Lower leg skin (tissue), 4 donors: ENCODE data around the gene NCKAP5. TPM values are rescaled to one million over a fixed set of nuclear protein-coding genes. Genes with fewer than 3 reads are reported as not detected.

ENCODE experiments used
- DNase-seq, 2 donors: peaks; one replicate each; pipeline ENCODE4 v3.0.0-alpha.2; 2019; ENCODE audit warnings: low spot score in 2 of 2
- H3K4me3 ChIP-seq: fragments of 200-600 bp; sonication (generic); 2 replicates; pipeline ENCODE4 v1.5.1; 2017; ENCODE audit warnings: mild to moderate bottlenecking, low read depth; ENCODE audit not compliant: poor library complexity, severe bottlenecking
- CTCF ChIP-seq, 3 donors: fragments of 450-650 bp; IDR thresholded peaks; one replicate each; pipeline ENCODE4 v1.5.1; 2016; ENCODE audit warnings: antibody characterized with exemption in 3 of 3, mild to moderate bottlenecking in 3 of 3, moderate library complexity in 2 of 3
- POLR2A ChIP-seq, 2 donors: fragments of 450-650 bp; IDR thresholded peaks; one replicate each; pipeline ENCODE4 v1.6.1; 2016 to 2017; ENCODE audit warnings: antibody characterized with exemption in 2 of 2, mild to moderate bottlenecking in 1 of 2, moderate library complexity in 1 of 2
- WGBS, 2 donors: methylation state at CpG; one replicate each; pipeline ENCODE4 v1.1.5; 2018; 5-methylcytosine and 5-hydroxymethylcytosine counted together
- intact Hi-C: fragments of 100-400 bp; cut with DNase I; formaldehyde crosslinking; loops from one replicate; pipeline ENCODE4 v1.15.0; 2023; ENCODE audit warnings: low total_unique reads
- total RNA-seq, 4 donors: library from RNA; depleted of rRNA; stranded (reverse); fragments of >200 nt; gene quantifications; one replicate each; pipeline ENCODE4 v1.1.0, GENCODE V29; 2016

NCKAP5 gene
- total RNA-seq, 4 donors from 2014 or later: 2.0 to 5.1 (median 3.6) TPM

DNA sequence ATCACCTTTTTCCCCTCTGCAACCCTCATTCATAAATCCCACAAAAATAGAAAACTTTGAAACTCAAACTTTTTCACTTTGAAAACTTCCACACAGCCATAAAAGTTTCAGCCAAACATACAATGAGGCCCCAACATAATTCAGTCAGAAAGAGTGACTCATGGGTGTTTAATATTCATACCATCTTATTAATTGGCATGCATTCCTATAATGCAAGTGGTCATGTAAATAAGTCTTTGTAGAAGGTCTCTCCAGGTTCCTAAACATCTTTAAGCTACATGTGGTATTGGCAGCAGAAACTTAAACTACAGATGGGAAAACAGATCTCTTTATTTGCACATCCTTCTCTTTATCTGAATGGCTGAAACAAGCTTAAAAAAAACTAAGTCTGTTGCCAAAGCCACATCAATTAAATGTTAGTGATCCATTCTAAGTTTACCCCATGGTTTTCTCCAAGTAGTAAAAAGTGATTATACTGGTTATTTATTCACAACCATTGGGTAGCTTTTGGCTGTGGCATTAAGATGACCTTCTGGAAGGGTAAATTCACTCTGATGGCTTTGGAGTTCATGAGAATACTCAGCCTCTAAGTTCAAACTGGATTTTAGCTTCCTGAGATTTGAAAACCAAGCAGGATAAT is 828.1 kb downstream of the NCKAP5 start:
- no peak for DNase-seq
- no peak overlapping the region for H3K4me3 ChIP-seq
- intact Hi-C loops: no loop called here
- TF ChIP-seq CTCF (IDR thresholded peaks at IDR 0.05) (no peak), POLR2A (IDR thresholded peaks at IDR 0.05) (no peak)

- TF ChIP-seq CTCF (IDR thresholded peaks at IDR 0.05): no peak
- no peak for TF ChIP-seq POLR2A (IDR thresholded peaks at IDR 0.05)
- H3K4me3 ChIP-seq: no peak overlapping the region
- no peak for DNase-seq
- WGBS, 2 donors: 54 to 67% methylated on average over 1 of the region's 1 CpG
- intact Hi-C loops: no loop called here
Measured at GRCh38 chr2:132738223-132738622, 830.0 kb downstream of the NCKAP5 start.

- no peak overlapping the region for H3K4me3 ChIP-seq
- intact Hi-C loops: no loop called here
- no peak for DNase-seq
- WGBS, 2 donors: 78 to 91% methylated on average over 1 of the region's 1 CpG
- no peak for TF ChIP-seq POLR2A (IDR thresholded peaks at IDR 0.05)
- TF ChIP-seq CTCF (IDR thresholded peaks at IDR 0.05): no peak
Measured at GRCh38 chr2:132736059-132736458, 832.2 kb downstream of the NCKAP5 start.

GRCh38 chr2:132734961-132735360 is 833.3 kb downstream of the NCKAP5 start:
- 93 to 96% methylated on average over 3 of the region's 3 CpGs for WGBS, 2 donors
- intact Hi-C loops: no loop called here
- no peak for DNase-seq
- TF ChIP-seq POLR2A (IDR thresholded peaks at IDR 0.05) (no peak), CTCF (IDR thresholded peaks at IDR 0.05) (no peak)
- no peak overlapping the region for H3K4me3 ChIP-seq

- WGBS, 2 donors: 82 to 87% methylated on average over 6 of the region's 6 CpGs
- TF ChIP-seq POLR2A (IDR thresholded peaks at IDR 0.05): no peak
- no peak for DNase-seq
- intact Hi-C loops: no loop called here
- no peak overlapping the region for H3K4me3 ChIP-seq
Measured at GRCh38 chr2:132733094-132733493, 835.2 kb downstream of the NCKAP5 start.

- intact Hi-C loops: no loop called here
- TF ChIP-seq POLR2A (IDR thresholded peaks at IDR 0.05) (no peak), CTCF (IDR thresholded peaks at IDR 0.05) (no peak)
- no peak for DNase-seq
- WGBS, 2 donors: 94% methylated on average over 6 of the region's 6 CpGs
- no peak overlapping the region for H3K4me3 ChIP-seq
Measured at GRCh38 chr2:132732694-132733093, 835.6 kb downstream of the NCKAP5 start.
